HK-2 (cell line): ENCODE results near the gene KNDC1.

Source experiments
- DNase-seq: peaks from one replicate; pipeline ENCODE4 v3.0.0-alpha.2; 2018; ENCODE audit not compliant: unreplicated experiment

The KNDC1 gene

GRCh38 chr10:133177380-133178157 lies 17.6 kb downstream of the KNDC1 start:
- no peak for DNase-seq

GRCh38 chr10:133178357-133179127 lies 18.5 kb downstream of the KNDC1 start:
- no peak for DNase-seq

GRCh38 chr10:133179128-133179520 lies 19.1 kb downstream of the KNDC1 start:
- no peak for DNase-seq

- DNase-seq: no peak
Observed at GRCh38 chr10:133179651-133180050, 19.6 kb downstream of the KNDC1 start.

GRCh38 chr10:133180192-133180964 lies 20.4 kb downstream of the KNDC1 start:
- no peak for DNase-seq

- no peak for DNase-seq
Observed at GRCh38 chr10:133180965-133181639, 21.1 kb downstream of the KNDC1 start.

- DNase-seq: no peak
Observed at GRCh38 chr10:133182190-133182589, 22.2 kb downstream of the KNDC1 start.

GRCh38 chr10:133182791-133183645 lies 23.0 kb downstream of the KNDC1 start:
- no peak for DNase-seq

- DNase-seq: no peak
Observed at GRCh38 chr10:133183646-133184378, 23.8 kb downstream of the KNDC1 start.

- DNase-seq: no peak
Observed at GRCh38 chr10:133184591-133185244, 24.7 kb downstream of the KNDC1 start.

- DNase-seq: no peak
Observed at GRCh38 chr10:133185421-133185820, 25.4 kb downstream of the KNDC1 start.

- no peak for DNase-seq
Observed at GRCh38 chr10:133185916-133186315, 25.9 kb downstream of the KNDC1 start.

- no peak for DNase-seq
Observed at GRCh38 chr10:133186416-133187090, 26.5 kb downstream of the KNDC1 start.

- DNase-seq: no peak
Observed at GRCh38 chr10:133187091-133187905, 27.3 kb downstream of the KNDC1 start.

GRCh38 chr10:133187906-133188681 lies 28.1 kb downstream of the KNDC1 start:
- DNase-seq: no peak

GRCh38 chr10:133189256-133189655 lies 29.2 kb downstream of the KNDC1 start:
- no peak for DNase-seq

GRCh38 chr10:133189726-133190125 lies 29.7 kb downstream of the KNDC1 start:
- no peak for DNase-seq
